Chondrocyte (in vitro differentiated cells): ENCODE results near the gene NPBWR2. TPM values are rescaled to one million over a fixed set of nuclear protein-coding genes. Genes with fewer than 3 reads are reported as not detected.

Experiments used
- DNase-seq: peaks from one replicate; pipeline ENCODE4 v3.0.0; 2021; ENCODE audit warnings: mixed read lengths, low spot score
- H3K27ac Mint-ChIP-seq: one replicate; pipeline ENCODE4 v1.8.0; 2021; ENCODE audit warnings: mild to moderate bottlenecking, moderate library complexity, mixed read lengths; ENCODE audit not compliant: unreplicated experiment
- H3K27me3 Mint-ChIP-seq: 2 replicates; pipeline ENCODE4 v1.8.0; 2021; ENCODE audit warnings: low read depth, mixed read lengths
- H3K36me3 Mint-ChIP-seq: 2 replicates; pipeline ENCODE4 v1.8.0; 2021; ENCODE audit warnings: low read depth, mixed read lengths
- H3K4me1 Mint-ChIP-seq: 2 replicates; pipeline ENCODE4 v1.8.0; 2021; ENCODE audit warnings: low read depth, mild to moderate bottlenecking, mixed read lengths
- H3K4me3 Mint-ChIP-seq: one replicate; pipeline ENCODE4 v1.8.0; 2021; ENCODE audit warnings: mild to moderate bottlenecking, moderate library complexity, mixed read lengths; ENCODE audit not compliant: unreplicated experiment
- H3K9me3 Mint-ChIP-seq: 2 replicates; pipeline ENCODE4 v1.8.0; 2021; ENCODE audit warnings: low read depth, mixed read lengths
- total RNA-seq: library from RNA; stranded (reverse); gene quantifications from 3 replicates; pipeline ENCODE4 v1.2.1, GENCODE V29; 2021
- TF ChIP-seq, protein P1 (sequence below): fragments of 200-600 bp; sonication (generic); IDR thresholded peaks from 2 replicates; pipeline ENCODE4 v1.5.0; 2021; ENCODE audit warnings: antibody characterized with exemption, mild to moderate bottlenecking, moderate library complexity

The NPBWR2 gene
- total RNA-seq, 1 donor from 2014 or later: not detected

DNA sequence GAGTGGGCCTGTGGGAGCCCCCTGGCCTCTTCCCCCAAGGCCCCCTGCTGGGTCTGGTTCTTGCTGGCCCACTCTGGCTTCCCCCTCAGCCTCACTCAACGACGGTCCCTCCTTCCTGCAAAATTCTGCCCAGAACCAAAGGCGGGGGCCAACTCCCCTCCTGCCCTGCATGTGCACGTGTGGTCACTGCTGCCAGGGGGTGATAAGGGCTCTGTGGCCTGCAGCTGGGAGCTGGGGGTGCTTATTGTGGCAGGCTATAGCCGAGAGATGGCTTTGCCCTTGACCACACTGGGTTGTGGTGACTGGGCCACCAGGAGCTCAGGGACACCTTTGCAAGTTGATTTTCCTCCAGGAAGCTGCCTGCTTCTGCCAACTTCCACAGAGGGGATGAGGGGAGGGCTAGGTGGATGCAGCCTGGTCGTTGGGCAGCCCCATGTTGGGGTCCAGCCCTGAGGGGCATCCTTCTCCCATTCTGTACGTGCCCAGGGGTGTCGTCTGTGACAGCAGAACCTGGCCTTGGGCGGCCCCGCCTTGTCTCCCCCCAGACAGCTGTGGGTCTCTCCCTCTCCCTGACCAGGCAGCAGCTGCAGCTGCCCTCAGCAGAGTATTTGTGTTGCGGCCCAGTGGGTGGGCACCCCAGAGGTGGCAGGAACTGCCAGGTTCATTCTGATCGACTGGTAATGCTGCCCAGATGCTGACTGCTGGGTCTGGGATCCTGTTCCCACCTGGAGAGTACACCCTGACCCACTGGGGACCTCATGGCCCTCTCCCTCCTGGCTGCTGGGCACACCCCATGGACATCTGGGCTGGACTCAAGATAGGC, 38.8 kb downstream of the NPBWR2 start:
- H3K27me3 Mint-ChIP-seq: no peaks in the 10 kb centered on the region
- H3K4me3 Mint-ChIP-seq: no peak overlapping the region
- H3K27ac Mint-ChIP-seq: no peak overlapping the region
- no peaks in the 10 kb centered on the region for H3K9me3 Mint-ChIP-seq
- no peak for DNase-seq
- H3K4me1 Mint-ChIP-seq: peaks cover 23% of the 10 kb centered on the region
- H3K36me3 Mint-ChIP-seq: peaks cover 2% of the 10 kb centered on the region
- TF ChIP-seq, protein P1, sequence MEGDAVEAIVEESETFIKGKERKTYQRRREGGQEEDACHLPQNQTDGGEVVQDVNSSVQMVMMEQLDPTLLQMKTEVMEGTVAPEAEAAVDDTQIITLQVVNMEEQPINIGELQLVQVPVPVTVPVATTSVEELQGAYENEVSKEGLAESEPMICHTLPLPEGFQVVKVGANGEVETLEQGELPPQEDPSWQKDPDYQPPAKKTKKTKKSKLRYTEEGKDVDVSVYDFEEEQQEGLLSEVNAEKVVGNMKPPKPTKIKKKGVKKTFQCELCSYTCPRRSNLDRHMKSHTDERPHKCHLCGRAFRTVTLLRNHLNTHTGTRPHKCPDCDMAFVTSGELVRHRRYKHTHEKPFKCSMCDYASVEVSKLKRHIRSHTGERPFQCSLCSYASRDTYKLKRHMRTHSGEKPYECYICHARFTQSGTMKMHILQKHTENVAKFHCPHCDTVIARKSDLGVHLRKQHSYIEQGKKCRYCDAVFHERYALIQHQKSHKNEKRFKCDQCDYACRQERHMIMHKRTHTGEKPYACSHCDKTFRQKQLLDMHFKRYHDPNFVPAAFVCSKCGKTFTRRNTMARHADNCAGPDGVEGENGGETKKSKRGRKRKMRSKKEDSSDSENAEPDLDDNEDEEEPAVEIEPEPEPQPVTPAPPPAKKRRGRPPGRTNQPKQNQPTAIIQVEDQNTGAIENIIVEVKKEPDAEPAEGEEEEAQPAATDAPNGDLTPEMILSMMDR: no peak

DNA sequence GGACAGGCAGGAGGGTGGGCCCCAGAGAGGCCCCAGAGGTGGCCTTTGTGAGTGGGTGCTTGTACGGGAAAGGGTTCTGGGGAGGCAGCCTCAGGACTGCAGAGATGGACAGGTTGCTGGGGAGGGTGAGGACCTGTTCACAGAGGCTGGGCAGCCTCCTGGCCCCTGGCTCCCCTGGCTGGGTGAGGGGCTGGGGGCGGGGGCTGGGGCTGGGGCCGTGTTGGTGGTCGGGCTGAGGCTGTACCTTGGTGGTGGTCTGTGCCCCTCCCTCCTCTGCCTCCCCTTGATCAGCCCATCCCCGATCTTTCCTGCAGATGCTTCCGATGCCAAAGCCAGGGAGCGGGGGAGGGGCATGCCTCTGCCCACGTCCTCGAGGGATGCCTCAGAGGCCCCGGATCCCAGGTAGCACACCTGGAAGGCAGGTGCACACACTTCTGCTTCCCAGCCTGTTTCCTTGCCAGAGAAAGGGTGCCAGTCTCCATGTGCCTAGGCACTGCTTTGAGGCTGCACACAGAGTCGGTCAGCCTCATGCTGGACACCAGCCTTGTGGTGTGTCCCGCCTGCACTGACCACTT, 39.5 kb downstream of the NPBWR2 start:
- no peak overlapping the region for H3K27ac Mint-ChIP-seq
- TF ChIP-seq, protein P1: no peak
- H3K9me3 Mint-ChIP-seq: no peaks in the 10 kb centered on the region
- no peaks in the 10 kb centered on the region for H3K27me3 Mint-ChIP-seq
- H3K36me3 Mint-ChIP-seq: peaks cover 2% of the 10 kb centered on the region
- H3K4me3 Mint-ChIP-seq: no peak overlapping the region
- no peak for DNase-seq
- peaks cover 24% of the 10 kb centered on the region for H3K4me1 Mint-ChIP-seq

DNA sequence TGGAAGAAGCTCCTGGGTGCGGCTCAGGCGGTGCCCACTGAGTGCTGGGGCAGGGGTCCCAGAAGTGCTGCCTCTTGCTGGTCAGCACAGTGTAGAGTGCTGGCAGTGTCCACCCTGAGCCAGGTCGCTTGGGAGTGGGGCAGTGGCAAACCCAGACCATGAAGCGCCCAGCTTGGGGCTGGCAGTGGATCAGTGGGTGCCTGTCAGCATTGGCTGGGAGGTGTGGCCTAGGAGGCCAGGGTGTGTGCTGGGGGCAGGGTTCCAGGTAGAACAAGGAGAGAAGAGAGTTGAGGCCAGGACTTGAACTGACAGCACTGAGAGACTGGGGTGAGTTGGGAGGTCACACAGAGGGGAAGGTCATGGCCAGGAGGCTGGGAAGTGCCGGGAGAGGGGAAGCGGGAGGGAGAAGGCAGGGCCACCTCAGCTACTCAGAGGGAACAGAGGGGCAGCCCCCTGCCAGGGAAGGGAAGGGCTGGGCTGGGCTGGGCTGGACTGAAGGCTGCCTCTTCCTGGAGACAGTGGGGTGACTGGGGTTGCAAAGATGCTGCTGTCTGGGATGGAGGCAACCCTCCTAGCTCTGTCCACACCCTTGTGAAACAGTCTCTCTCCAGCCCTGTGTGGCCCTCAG, 40.2 kb downstream of the NPBWR2 start:
- peaks cover 2% of the 10 kb centered on the region for H3K36me3 Mint-ChIP-seq
- no peak overlapping the region for H3K27ac Mint-ChIP-seq
- peaks cover 28% of the 10 kb centered on the region for H3K4me1 Mint-ChIP-seq
- H3K4me3 Mint-ChIP-seq: no peak overlapping the region
- TF ChIP-seq, protein P1: no peak
- H3K9me3 Mint-ChIP-seq: no peaks in the 10 kb centered on the region
- DNase-seq: no peak
- H3K27me3 Mint-ChIP-seq: no peaks in the 10 kb centered on the region

DNA sequence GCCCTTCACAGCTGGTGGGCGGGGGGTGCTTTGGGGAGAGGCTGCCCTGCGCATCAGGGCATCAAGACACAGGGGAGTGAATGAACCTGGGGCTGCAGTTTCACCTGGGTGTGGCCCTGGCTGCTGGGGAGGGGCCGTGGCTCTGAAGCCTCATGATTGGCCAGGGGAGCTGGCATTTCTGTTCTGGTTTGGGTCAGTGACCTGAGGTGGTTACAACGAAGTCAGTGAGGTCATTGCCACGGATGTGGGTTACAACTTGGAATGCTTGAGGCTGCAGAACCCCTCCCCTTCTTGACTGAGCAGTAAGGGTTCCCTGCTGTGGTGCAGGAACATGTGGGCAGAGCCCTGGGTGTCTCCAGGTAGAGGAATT, 41.4 kb downstream of the NPBWR2 start:
- no peak overlapping the region for H3K27ac Mint-ChIP-seq
- H3K4me1 Mint-ChIP-seq: peaks cover 30% of the 10 kb centered on the region
- H3K36me3 Mint-ChIP-seq: peaks cover 2% of the 10 kb centered on the region
- H3K27me3 Mint-ChIP-seq: no peaks in the 10 kb centered on the region
- no peak for DNase-seq
- no peak overlapping the region for H3K4me3 Mint-ChIP-seq
- TF ChIP-seq, protein P1: no peak
- no peaks in the 10 kb centered on the region for H3K9me3 Mint-ChIP-seq
